DND-41 (cell line): ENCODE measurements around the gene SYCN.

ENCODE experiments used
- ATAC-seq: fragments of 200-7000 bp; cut with Tn5 transposase; 3 replicates; pipeline ENCODE4 v1.9.1; 2021; ENCODE audit warnings: low read depth; ENCODE audit not compliant: insufficient read depth
- DNase-seq: peaks from one replicate; pipeline ENCODE4 v3.0.0-alpha.2; 2020
- H2AFZ ChIP-seq: 2 replicates; pipeline ENCODE4 v1.6.0; 2012; ENCODE audit warnings: low read depth, low read length
- H3K27ac ChIP-seq: 2 replicates; pipeline ENCODE4 v1.5.1; 2012; ENCODE audit warnings: low read length, inconsistent platforms
- H3K27me3 ChIP-seq: fragments of 200-600 bp; sonication (generic); 2 replicates; pipeline ENCODE4 v1.6.0; 2012; ENCODE audit warnings: low read length, mild to moderate bottlenecking, inconsistent platforms; ENCODE audit not compliant: insufficient read depth, poor library complexity
- H3K36me3 ChIP-seq: 2 replicates; pipeline ENCODE4 v1.5.1; 2012; ENCODE audit warnings: low read length, inconsistent platforms; ENCODE audit not compliant: insufficient read depth
- H3K4me1 ChIP-seq: 2 replicates; pipeline ENCODE4 v1.5.1; 2012; ENCODE audit warnings: mild to moderate bottlenecking, low read length; ENCODE audit not compliant: insufficient read depth
- H3K4me2 ChIP-seq: 2 replicates; pipeline ENCODE4 v1.6.0; 2012; ENCODE audit warnings: mild to moderate bottlenecking, moderate library complexity, low read length, inconsistent platforms; ENCODE audit not compliant: insufficient read depth
- H3K4me3 ChIP-seq, 2 experiments: fragments of 200-600 bp in 1 of 2; shearing (Covaris generic) in 1 of 2; 2 replicates each; pipeline ENCODE4 v1.5.1; 2012 to 2016; ENCODE audit warnings: inconsistent platforms in 2 of 2, low read length in 2 of 2, mild to moderate bottlenecking in 2 of 2, low read depth in 1 of 2, moderate library complexity in 1 of 2
- H3K79me2 ChIP-seq: 2 replicates; pipeline ENCODE4 v1.6.0; 2012; ENCODE audit warnings: low read length, inconsistent platforms; ENCODE audit not compliant: insufficient read depth
- H3K9ac ChIP-seq: 2 replicates; pipeline ENCODE4 v1.6.0; 2012; ENCODE audit warnings: low read depth, mild to moderate bottlenecking, inconsistent platforms, low read length, moderate library complexity
- H3K9me3 ChIP-seq: 2 replicates; pipeline ENCODE4 v1.5.1; 2012; ENCODE audit warnings: low read length, moderate library complexity, mild to moderate bottlenecking, inconsistent platforms; ENCODE audit not compliant: insufficient read depth, severe bottlenecking
- H4K20me1 ChIP-seq: 2 replicates; pipeline ENCODE4 v1.6.0; 2012; ENCODE audit warnings: low read length; ENCODE audit not compliant: insufficient read depth
- EZH2 ChIP-seq: IDR thresholded peaks from 3 replicates; pipeline ENCODE4 v1.6.1; 2012; ENCODE audit warnings: borderline replicate concordance, low read depth, mild to moderate bottlenecking, moderate library complexity, low read length, inconsistent platforms; ENCODE audit not compliant: severe bottlenecking
- TF ChIP-seq, protein P1 (sequence below): IDR thresholded peaks from 2 replicates; pipeline ENCODE4 v1.5.1; 2012; ENCODE audit warnings: borderline replicate concordance, low read length, moderate library complexity, mild to moderate bottlenecking; ENCODE audit not compliant: poor library complexity, severe bottlenecking; ENCODE audit errors: extremely low read depth

Gene SYCN

DNA sequence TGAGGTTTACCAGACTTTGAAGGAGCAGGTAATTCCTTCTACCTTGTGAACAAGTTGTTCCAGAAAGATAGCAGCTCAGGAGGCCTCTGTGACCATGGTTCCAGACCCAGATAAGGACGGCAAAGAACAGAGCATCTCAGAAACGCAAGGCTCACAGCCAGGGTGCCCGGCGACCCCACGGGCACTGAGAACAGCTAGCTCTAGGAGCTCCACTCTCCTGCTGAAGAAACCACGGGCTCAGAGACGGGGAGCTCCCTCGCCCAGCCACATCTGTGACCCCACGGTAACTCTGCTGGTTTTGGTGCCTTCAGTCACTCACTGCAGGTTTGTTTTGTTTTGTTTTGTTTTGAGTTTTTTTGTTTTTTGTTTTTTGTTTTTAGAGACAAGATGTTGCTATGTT, 23.3 kb downstream of the SYCN start:
- ATAC-seq = no peak
- no peaks in the 10 kb centered on the region for H3K9me3 ChIP-seq
- no peaks in the 10 kb centered on the region for H3K27me3 ChIP-seq
- H3K9ac ChIP-seq = no peak overlapping the region
- H3K79me2 ChIP-seq = no peaks in the 10 kb centered on the region
- DNase-seq = no peak
- H4K20me1 ChIP-seq = no peaks in the 10 kb centered on the region
- H3K27ac ChIP-seq = no peak overlapping the region
- H3K4me3 ChIP-seq = no peak overlapping the region
- no peak overlapping the region for H3K4me2 ChIP-seq
- H3K4me1 ChIP-seq = no peaks in the 10 kb centered on the region
- H3K36me3 ChIP-seq = peaks cover 29% of the 10 kb centered on the region
- TF ChIP-seq, protein P1, sequence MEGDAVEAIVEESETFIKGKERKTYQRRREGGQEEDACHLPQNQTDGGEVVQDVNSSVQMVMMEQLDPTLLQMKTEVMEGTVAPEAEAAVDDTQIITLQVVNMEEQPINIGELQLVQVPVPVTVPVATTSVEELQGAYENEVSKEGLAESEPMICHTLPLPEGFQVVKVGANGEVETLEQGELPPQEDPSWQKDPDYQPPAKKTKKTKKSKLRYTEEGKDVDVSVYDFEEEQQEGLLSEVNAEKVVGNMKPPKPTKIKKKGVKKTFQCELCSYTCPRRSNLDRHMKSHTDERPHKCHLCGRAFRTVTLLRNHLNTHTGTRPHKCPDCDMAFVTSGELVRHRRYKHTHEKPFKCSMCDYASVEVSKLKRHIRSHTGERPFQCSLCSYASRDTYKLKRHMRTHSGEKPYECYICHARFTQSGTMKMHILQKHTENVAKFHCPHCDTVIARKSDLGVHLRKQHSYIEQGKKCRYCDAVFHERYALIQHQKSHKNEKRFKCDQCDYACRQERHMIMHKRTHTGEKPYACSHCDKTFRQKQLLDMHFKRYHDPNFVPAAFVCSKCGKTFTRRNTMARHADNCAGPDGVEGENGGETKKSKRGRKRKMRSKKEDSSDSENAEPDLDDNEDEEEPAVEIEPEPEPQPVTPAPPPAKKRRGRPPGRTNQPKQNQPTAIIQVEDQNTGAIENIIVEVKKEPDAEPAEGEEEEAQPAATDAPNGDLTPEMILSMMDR = no peak
- no peak for TF ChIP-seq EZH2
- no peak overlapping the region for H2AFZ ChIP-seq

DNA sequence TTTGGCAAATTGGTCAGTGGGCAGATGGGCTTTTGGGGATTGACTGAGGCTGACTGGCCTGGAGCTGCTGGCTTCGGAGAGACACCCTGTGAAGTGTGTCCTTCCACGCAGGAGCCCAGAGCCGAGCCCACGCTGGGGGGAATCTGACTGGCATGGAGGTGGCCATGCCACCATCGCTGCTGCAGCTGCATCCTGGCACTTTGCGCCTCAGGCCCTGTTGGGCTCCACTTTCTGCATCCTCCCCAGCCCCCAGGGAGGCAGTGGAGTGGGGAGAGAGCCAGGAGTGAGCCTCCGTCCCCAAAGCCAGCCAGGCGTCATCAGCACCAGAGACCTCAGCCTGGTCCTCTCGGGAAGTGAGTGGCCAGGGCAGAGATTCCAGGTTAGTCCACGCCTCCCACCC, 24.3 kb downstream of the SYCN start:
- ATAC-seq (no peak), DNase-seq (no peak)
- TF ChIP-seq, protein P1 = no peak
- TF ChIP-seq EZH2 = no peak
- H3K27me3 ChIP-seq = no peaks in the 10 kb centered on the region
- no peak overlapping the region for H3K9ac ChIP-seq
- H3K79me2 ChIP-seq = no peaks in the 10 kb centered on the region
- H3K9me3 ChIP-seq = no peaks in the 10 kb centered on the region
- peaks cover 37% of the 10 kb centered on the region for H3K36me3 ChIP-seq
- H3K4me1 ChIP-seq = no peaks in the 10 kb centered on the region
- no peak overlapping the region for H3K27ac ChIP-seq
- no peak overlapping the region for H3K4me2 ChIP-seq
- no peak overlapping the region for H3K4me3 ChIP-seq
- H4K20me1 ChIP-seq = no peaks in the 10 kb centered on the region
- no peak overlapping the region for H2AFZ ChIP-seq

DNA sequence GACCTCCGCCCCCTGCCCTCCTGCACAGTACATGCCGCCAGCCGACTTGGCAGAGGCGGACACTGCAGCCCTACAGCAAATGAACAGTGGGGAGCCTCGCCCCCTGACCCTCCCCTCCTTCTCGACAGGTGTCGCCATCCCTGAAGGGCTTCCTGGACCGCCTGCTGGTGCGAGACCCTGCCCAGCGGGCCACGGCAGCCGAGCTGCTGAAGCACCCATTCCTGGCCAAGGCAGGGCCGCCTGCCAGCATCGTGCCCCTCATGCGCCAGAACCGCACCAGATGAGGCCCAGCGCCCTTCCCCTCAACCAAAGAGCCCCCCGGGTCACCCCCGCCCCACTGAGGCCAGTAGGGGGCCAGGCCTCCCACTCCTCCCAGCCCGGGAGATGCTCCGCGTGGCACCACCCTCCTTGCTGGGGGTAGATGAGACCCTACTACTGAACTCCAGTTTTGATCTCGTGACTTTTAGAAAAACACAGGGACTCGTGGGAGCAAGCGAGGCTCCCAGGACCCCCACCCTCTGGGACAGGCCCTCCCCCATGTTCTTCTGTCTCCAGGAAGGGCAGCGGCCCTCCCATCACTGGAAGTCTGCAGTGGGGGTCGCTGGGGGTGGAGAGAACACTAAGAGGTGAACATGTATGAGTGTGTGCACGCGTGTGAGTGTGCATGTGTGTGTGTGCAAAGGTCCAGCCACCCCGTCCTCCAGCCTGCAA, 25.6 kb downstream of the SYCN start:
- Histone ChIP-seq H3K9ac (no peak overlapping the region), H3K9me3 (no peaks in the 10 kb centered on the region), H3K4me3 (no peak overlapping the region), H3K4me2 (no peak overlapping the region), H3K36me3 (peaks cover 49% of the 10 kb centered on the region), H3K27ac (no peak overlapping the region), H3K27me3 (no peaks in the 10 kb centered on the region), H2AFZ (no peak overlapping the region), H3K4me1 (no peaks in the 10 kb centered on the region), H4K20me1 (0 out of 2 replicates have a peak, but pooled peaks cover 6% of the 10 kb centered on the region), H3K79me2 (no peaks in the 10 kb centered on the region)
- TF ChIP-seq, protein P1 = no peak
- TF ChIP-seq EZH2 = no peak
- no peak for ATAC-seq
- DNase-seq = no peak

- H3K4me1 ChIP-seq = no peaks in the 10 kb centered on the region
- peaks cover 6% of the 10 kb centered on the region; the same call in 1 of the 2 replicates for H4K20me1 ChIP-seq
- no peak for ATAC-seq
- H3K9me3 ChIP-seq = no peaks in the 10 kb centered on the region
- no peaks in the 10 kb centered on the region for H3K79me2 ChIP-seq
- H3K36me3 ChIP-seq = peaks cover 55% of the 10 kb centered on the region
- TF ChIP-seq EZH2 = no peak
- TF ChIP-seq, protein P1 = no peak
- H3K4me2 ChIP-seq = no peak overlapping the region
- H3K27me3 ChIP-seq = no peaks in the 10 kb centered on the region
- H3K27ac ChIP-seq = no peak overlapping the region
- H3K4me3 ChIP-seq = no peak overlapping the region
- H3K9ac ChIP-seq = no peak overlapping the region
- no peak overlapping the region for H2AFZ ChIP-seq
- no peak for DNase-seq
Measured at GRCh38 chr19:39177736-39178135, 26.3 kb downstream of the SYCN start.
